Thyroid gland (tissue), 4 donors: ENCODE data around the gene FAIM2. TPM values are rescaled to one million over a fixed set of nuclear protein-coding genes. Genes with fewer than 3 reads are reported as not detected.

Experiments used
- DNase-seq, 2 donors: peaks; one replicate each; pipeline ENCODE4 v3.0.0-alpha.2; 2019
- H3K27ac ChIP-seq, 3 donors: fragments of 200-600 bp; sonication (generic); 1 replicate in 2 of 3; 2 replicates in 1 of 3; pipeline ENCODE4 v1.5.1; 2016 to 2019; ENCODE audit warnings: mild to moderate bottlenecking in 1 of 3, moderate library complexity in 1 of 3
- H3K27me3 ChIP-seq: fragments of 200-600 bp; sonication (generic); one replicate; pipeline ENCODE4 v1.5.1; 2019
- H3K36me3 ChIP-seq, 2 donors: fragments of 200-600 bp; sonication (generic); one replicate each; pipeline ENCODE4 v1.5.1; 2016 to 2019
- H3K4me1 ChIP-seq, 2 donors: fragments of 200-600 bp; sonication (generic); one replicate each; pipeline ENCODE4 v1.5.1; 2017 to 2019
- H3K4me3 ChIP-seq, 3 donors: fragments of 200-600 bp; sonication (generic); replicated peaks in 1 of 3; 1 replicate in 2 of 3; 2 replicates in 1 of 3; pipeline ENCODE4 v1.5.1; 2016; ENCODE audit warnings: mild to moderate bottlenecking in 1 of 3
- H3K9me3 ChIP-seq: fragments of 200-600 bp; sonication (generic); one replicate; pipeline ENCODE4 v1.5.1; 2017
- CTCF ChIP-seq, 6 experiments: fragments of 200-600 bp in 3 of 6; fragments of 450-650 bp in 3 of 6; sonication (generic) in 3 of 6; IDR thresholded peaks; one replicate each; pipeline ENCODE4 v1.5.1; 2016 to 2019; ENCODE audit warnings: antibody characterized with exemption in 6 of 6, mild to moderate bottlenecking in 2 of 6, inconsistent platforms in 1 of 6, moderate library complexity in 1 of 6
- POLR2A ChIP-seq, 2 donors: fragments of 450-650 bp; IDR thresholded peaks; one replicate each; pipeline ENCODE4 v1.6.1; 2017; ENCODE audit warnings: antibody characterized with exemption in 2 of 2, mild to moderate bottlenecking in 2 of 2, moderate library complexity in 1 of 2
- WGBS, 2 donors: methylation state at CpG; one replicate each; pipeline ENCODE4 v1.1.5; 2017; 5-methylcytosine and 5-hydroxymethylcytosine counted together
- intact Hi-C: fragments of 100-400 bp; cut with DNase I; formaldehyde crosslinking; loops from one replicate; pipeline ENCODE4 v1.15.1; 2023
- total RNA-seq, 4 donors: library from RNA; depleted of rRNA; stranded (reverse); fragments of >200 nt; gene quantifications; one replicate each; pipeline ENCODE4 v1.2.3, GENCODE V29; 2016

The FAIM2 gene
- total RNA-seq, 4 donors from 2014 or later: 0.13 to 3.0 (median 0.33) TPM; not detected in 1

- TF ChIP-seq CTCF (IDR thresholded peaks at IDR 0.05): no peak
- no peak for TF ChIP-seq POLR2A (IDR thresholded peaks at IDR 0.05)
- no peaks in the 10 kb centered on the region for H3K9me3 ChIP-seq
- intact Hi-C loops: loop anchor here (10.0 kb wide), 1 partner anchor 179 kb away; no protein-coding TSS in a partner anchor
- H3K27ac ChIP-seq: no peak overlapping the region
- WGBS, 2 donors: 80 to 89% methylated on average over 1 of the region's 1 CpG
- no peaks in the 10 kb centered on the region for H3K27me3 ChIP-seq
- no peak for DNase-seq
- no peaks in the 10 kb centered on the region for H3K36me3 ChIP-seq
- H3K4me1 ChIP-seq: peaks cover 13 to 35% of the 10 kb centered on the region in 2 donors
- no peak overlapping the region for H3K4me3 ChIP-seq
Measured at GRCh38 chr12:49823350-49823749, 80.3 kb downstream of the FAIM2 start.

- 86 to 88% methylated on average over 10 of the region's 10 CpGs for WGBS, 2 donors
- Histone ChIP-seq H3K4me3 (no peak overlapping the region), H3K27ac (no peak overlapping the region), H3K4me1 (peaks cover 6 to 28% of the 10 kb centered on the region in 2 donors), H3K36me3 (no peaks in the 10 kb centered on the region), H3K9me3 (no peaks in the 10 kb centered on the region), H3K27me3 (no peaks in the 10 kb centered on the region)
- TF ChIP-seq POLR2A (IDR thresholded peaks at IDR 0.05): no peak
- no peak for TF ChIP-seq CTCF (IDR thresholded peaks at IDR 0.05)
- intact Hi-C loops: loop anchor here (10.0 kb wide), 1 partner anchor 177 kb away; no protein-coding TSS in a partner anchor
- DNase-seq: no peak
Measured at GRCh38 chr12:49821373-49822287, 82.1 kb downstream of the FAIM2 start.

- DNase-seq: no peak
- intact Hi-C loops: loop anchor here (10.0 kb wide), 1 partner anchor 175 kb away; no protein-coding TSS in a partner anchor
Measured at GRCh38 chr12:49819786-49820185, 83.9 kb downstream of the FAIM2 start.

GRCh38 chr12:49818241-49818895 is 85.3 kb downstream of the FAIM2 start:
- H3K27me3 ChIP-seq: no peaks in the 10 kb centered on the region

More at GRCh38 chr12:49819786-49820185, 83.9 kb downstream of the FAIM2 start:
- H3K27me3 ChIP-seq: no peaks in the 10 kb centered on the region
- WGBS, 2 donors: 56 to 81% methylated on average over 2 of the region's 2 CpGs
- H3K27ac ChIP-seq: no peak overlapping the region
- H3K4me3 ChIP-seq: no peak overlapping the region
- no peaks in the 10 kb centered on the region for H3K36me3 ChIP-seq
- peaks cover 0 to 11% of the 10 kb centered on the region in 2 donors for H3K4me1 ChIP-seq
- TF ChIP-seq CTCF (IDR thresholded peaks at IDR 0.05) (no peak), POLR2A (IDR thresholded peaks at IDR 0.05) (no peak)
- H3K9me3 ChIP-seq: no peaks in the 10 kb centered on the region

More at GRCh38 chr12:49818241-49818895, 85.3 kb downstream of the FAIM2 start:
- TF ChIP-seq CTCF (IDR thresholded peaks at IDR 0.05): no peak
- TF ChIP-seq POLR2A (IDR thresholded peaks at IDR 0.05): no peak
- DNase-seq: no peak
- Histone ChIP-seq H3K4me3 (no peak overlapping the region), H3K9me3 (no peaks in the 10 kb centered on the region), H3K4me1 (peaks cover 0 to 3% of the 10 kb centered on the region in 2 donors), H3K36me3 (no peaks in the 10 kb centered on the region), H3K27ac (no peak overlapping the region)
- WGBS, 2 donors: 84 to 91% methylated on average over 7 of the region's 7 CpGs
- intact Hi-C loops: no loop called here

Other genes with a start within 250 kb of the FAIM2 start
- 10 to 100 TPM; 30.9 to 41.8 (median 35.1) TPM for gene FMNL3, start 196.5 kb downstream of the FAIM2 start, total RNA-seq
- gene TMBIM6, start 162.3 kb downstream of the FAIM2 start, total RNA-seq: 1,000 to 10,000 TPM in 1 of 4 donors, 100 to 1,000 TPM in 3; 745 to 1,019 (median 804) TPM
- gene NCKAP5L, start 75.5 kb downstream of the FAIM2 start, total RNA-seq: 10 to 100 TPM; 14.1 to 33.7 (median 16.3) TPM
- gene BCDIN3D, start 60.8 kb downstream of the FAIM2 start, total RNA-seq: 1 to 10 TPM; 3.9 to 6.1 (median 4.1) TPM
- gene AQP2, start 46.8 kb upstream of the FAIM2 start, total RNA-seq: under 1 TPM in 1 of 4 donors, not detected in 3; 0.67 TPM
- 1 to 10 TPM in 3 of 4 donors, not detected in 1; 1.1 to 3.5 (median 2.0) TPM for gene AQP5, start 58.0 kb upstream of the FAIM2 start, total RNA-seq
- gene AQP6, start 69.0 kb upstream of the FAIM2 start, total RNA-seq: not detected
- gene RACGAP1, start 121.6 kb upstream of the FAIM2 start, total RNA-seq: 1 to 10 TPM; 4.0 to 7.2 (median 6.2) TPM
- 1 to 10 TPM in 1 of 4 donors, under 1 TPM in 3; 0.13 to 1.9 (median 0.43) TPM for gene ASIC1, start 153.7 kb upstream of the FAIM2 start, total RNA-seq
- gene SMARCD1, start 181.4 kb upstream of the FAIM2 start, total RNA-seq: 10 to 100 TPM; 67.2 to 92.9 (median 74.7) TPM
- 10 to 100 TPM in 1 of 4 donors, 1 to 10 TPM in 3; 5.1 to 10.6 (median 7.1) TPM for gene GPD1, start 200.1 kb upstream of the FAIM2 start, total RNA-seq
- 100 to 1,000 TPM in 2 of 4 donors, 10 to 100 TPM in 2; 40.6 to 135 (median 90.9) TPM for gene COX14, start 208.3 kb upstream of the FAIM2 start, total RNA-seq